DMS53 (cell line): ENCODE measurements around the gene FCGR3A.
"Not testable (repeated sequence)": the region's sequence is repeated elsewhere in the genome, so short reads cannot be mapped to it uniquely, and the experiment has no call there.

ENCODE experiments used
- DNase-seq: peaks from one replicate; lab custom pipeline; 2025; lab: John Stamatoyannopoulos, UW

FCGR3A gene

GRCh38 chr1:161549652-161550051 lies at the start of gene FCGR3A:
Gene FCGR3A, minus strand, starts transcription at chr1:161549818. Its CDS starts 82 bp downstream, at chr1:161549736.
- no peak for DNase-seq

- not testable (repeated sequence) for DNase-seq
These were observed 47.5 kb upstream of the FCGR3A start for GRCh38 chr1:161597077-161597476.

GRCh38 chr1:161595583-161595982 lies 46.0 kb upstream of the FCGR3A start:
- DNase-seq, result not testable (repeated sequence)

- DNase-seq, result not testable (repeated sequence)
These were observed 45.6 kb upstream of the FCGR3A start for GRCh38 chr1:161595173-161595572.

GRCh38 chr1:161594269-161594984 lies 44.8 kb upstream of the FCGR3A start:
- not testable (repeated sequence) for DNase-seq

GRCh38 chr1:161593092-161593755 lies 43.6 kb upstream of the FCGR3A start:
- DNase-seq, result not testable (repeated sequence)

- DNase-seq, result not testable (repeated sequence)
These were observed 43.0 kb upstream of the FCGR3A start for GRCh38 chr1:161592586-161592985.

- not testable (repeated sequence) for DNase-seq
These were observed 40.3 kb upstream of the FCGR3A start for GRCh38 chr1:161589920-161590319.

- not testable (repeated sequence) for DNase-seq
These were observed 39.7 kb upstream of the FCGR3A start for GRCh38 chr1:161589365-161589764.

GRCh38 chr1:161588596-161588995 lies 39.0 kb upstream of the FCGR3A start:
- not testable (repeated sequence) for DNase-seq

- not testable (repeated sequence) for DNase-seq
These were observed 33.3 kb upstream of the FCGR3A start for GRCh38 chr1:161582882-161583281.

- not testable (repeated sequence) for DNase-seq
These were observed 31.4 kb upstream of the FCGR3A start for GRCh38 chr1:161580879-161581537.

GRCh38 chr1:161579856-161580507 lies 30.4 kb upstream of the FCGR3A start:
- not testable (repeated sequence) for DNase-seq

GRCh38 chr1:161576676-161577075 lies 27.1 kb upstream of the FCGR3A start:
- DNase-seq, result not testable (repeated sequence)

- DNase-seq, result not testable (repeated sequence)
These were observed 22.1 kb upstream of the FCGR3A start for GRCh38 chr1:161571703-161572102.

- not testable (repeated sequence) for DNase-seq
These were observed 17.0 kb upstream of the FCGR3A start for GRCh38 chr1:161566602-161566960.

- DNase-seq, result not testable (repeated sequence)
These were observed 13.9 kb upstream of the FCGR3A start for GRCh38 chr1:161563522-161563921.

GRCh38 chr1:161562441-161562840 lies 12.8 kb upstream of the FCGR3A start:
- not testable (repeated sequence) for DNase-seq

- DNase-seq, result not testable (repeated sequence)
These were observed 11.5 kb upstream of the FCGR3A start for GRCh38 chr1:161560960-161561715.

- not testable (repeated sequence) for DNase-seq
These were observed 8.2 kb upstream of the FCGR3A start for GRCh38 chr1:161557506-161558450.
